Measurements from ENCODE around the gene CPLX1.

Gene CPLX1

DNA sequence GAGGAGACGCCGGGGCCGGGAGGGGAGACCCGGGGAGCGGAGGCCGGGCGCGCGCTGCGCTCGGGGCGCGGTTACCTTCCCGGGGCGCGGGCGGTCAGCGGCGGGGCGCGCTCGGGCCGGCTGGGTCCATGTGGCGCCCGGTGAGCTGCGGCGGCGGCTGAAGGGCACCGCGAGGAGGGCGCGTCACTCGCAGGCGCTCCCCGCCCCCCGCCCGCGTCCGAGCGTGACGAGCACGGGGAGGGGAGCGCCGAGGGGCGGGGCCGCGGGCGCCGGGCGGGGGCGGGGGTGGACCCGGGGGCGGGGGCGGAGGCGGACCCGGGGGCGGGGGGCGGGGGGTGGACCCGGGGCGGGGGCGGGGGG is at the start of gene CPLX1:
CPLX1 (minus strand) TSS at position 159 of the 360 bp plus-strand sequence. CDS start 1,607 bp downstream, outside the sequence.
- TF ChIP-seq TEAD4 (IDR thresholded peaks at IDR 0.05) (no peak), RAD21 (IDR thresholded peaks at IDR 0.05; ENCODE audit: low read depth) (no peak), NFIC (IDR thresholded peaks at IDR 0.05) (no peak), FOXM1 (IDR thresholded peaks at IDR 0.05; ENCODE audit: borderline replicate concordance, low read depth) (no peak), MAX (IDR thresholded peaks at IDR 0.05) (no peak), YY1 (IDR thresholded peaks at IDR 0.05; ENCODE audit: low read depth) (no peak), CEBPB (IDR thresholded peaks at IDR 0.05) (no peak), ZBTB7A (IDR thresholded peaks at IDR 0.05; ENCODE audit: low read depth) (0 out of 2 replicates have a peak, but pooled peaks have one; percentile 27)
- TF ChIP-seq, protein P1, sequence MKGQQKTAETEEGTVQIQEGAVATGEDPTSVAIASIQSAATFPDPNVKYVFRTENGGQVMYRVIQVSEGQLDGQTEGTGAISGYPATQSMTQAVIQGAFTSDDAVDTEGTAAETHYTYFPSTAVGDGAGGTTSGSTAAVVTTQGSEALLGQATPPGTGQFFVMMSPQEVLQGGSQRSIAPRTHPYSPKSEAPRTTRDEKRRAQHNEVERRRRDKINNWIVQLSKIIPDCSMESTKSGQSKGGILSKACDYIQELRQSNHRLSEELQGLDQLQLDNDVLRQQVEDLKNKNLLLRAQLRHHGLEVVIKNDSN (IDR thresholded peaks at IDR 0.05), result no peak

GRCh38 chr4:874971-875817 is 49.3 kb upstream of the CPLX1 start:
- TF ChIP-seq EP300 (IDR thresholded peaks at IDR 0.05; ENCODE audit: borderline replicate concordance) (no peak), YY1 (IDR thresholded peaks at IDR 0.05; ENCODE audit: low read depth) (no peak), EGR1 (IDR thresholded peaks at IDR 0.05) (no peak), TAF1 (IDR thresholded peaks at IDR 0.05; ENCODE audit: low read depth) (no peak), REST (IDR thresholded peaks at IDR 0.05; ENCODE audit: low read depth) (no peak), TCF12 (IDR thresholded peaks at IDR 0.05; ENCODE audit: low read depth) (no peak), FOXM1 (IDR thresholded peaks at IDR 0.05; ENCODE audit: borderline replicate concordance, low read depth) (no peak), NFIC (IDR thresholded peaks at IDR 0.05) (no peak), MAX (IDR thresholded peaks at IDR 0.05) (no peak), CEBPB (IDR thresholded peaks at IDR 0.05) (no peak), TEAD4 (IDR thresholded peaks at IDR 0.05) (no peak), CREB1 (IDR thresholded peaks at IDR 0.05; ENCODE audit: low read depth) (no peak)
- TF ChIP-seq, protein P1 (IDR thresholded peaks at IDR 0.05), result no peak

- no peak for TF ChIP-seq ZBTB7A (IDR thresholded peaks at IDR 0.05; ENCODE audit: low read depth)
- no peak for TF ChIP-seq REST (IDR thresholded peaks at IDR 0.05; ENCODE audit: low read depth)
- TF ChIP-seq TEAD4 (IDR thresholded peaks at IDR 0.05), result no peak
- TF ChIP-seq TCF12 (IDR thresholded peaks at IDR 0.05; ENCODE audit: low read depth), result no peak
- TF ChIP-seq MAX (IDR thresholded peaks at IDR 0.05), result no peak
- TF ChIP-seq TAF1 (IDR thresholded peaks at IDR 0.05; ENCODE audit: low read depth), result no peak
- no peak for TF ChIP-seq CEBPB (IDR thresholded peaks at IDR 0.05)
- TF ChIP-seq FOXM1 (IDR thresholded peaks at IDR 0.05; ENCODE audit: borderline replicate concordance, low read depth), result no peak
- no peak for TF ChIP-seq EGR1 (IDR thresholded peaks at IDR 0.05)
Measured at GRCh38 chr4:874056-874455, 48.1 kb upstream of the CPLX1 start.

DNA sequence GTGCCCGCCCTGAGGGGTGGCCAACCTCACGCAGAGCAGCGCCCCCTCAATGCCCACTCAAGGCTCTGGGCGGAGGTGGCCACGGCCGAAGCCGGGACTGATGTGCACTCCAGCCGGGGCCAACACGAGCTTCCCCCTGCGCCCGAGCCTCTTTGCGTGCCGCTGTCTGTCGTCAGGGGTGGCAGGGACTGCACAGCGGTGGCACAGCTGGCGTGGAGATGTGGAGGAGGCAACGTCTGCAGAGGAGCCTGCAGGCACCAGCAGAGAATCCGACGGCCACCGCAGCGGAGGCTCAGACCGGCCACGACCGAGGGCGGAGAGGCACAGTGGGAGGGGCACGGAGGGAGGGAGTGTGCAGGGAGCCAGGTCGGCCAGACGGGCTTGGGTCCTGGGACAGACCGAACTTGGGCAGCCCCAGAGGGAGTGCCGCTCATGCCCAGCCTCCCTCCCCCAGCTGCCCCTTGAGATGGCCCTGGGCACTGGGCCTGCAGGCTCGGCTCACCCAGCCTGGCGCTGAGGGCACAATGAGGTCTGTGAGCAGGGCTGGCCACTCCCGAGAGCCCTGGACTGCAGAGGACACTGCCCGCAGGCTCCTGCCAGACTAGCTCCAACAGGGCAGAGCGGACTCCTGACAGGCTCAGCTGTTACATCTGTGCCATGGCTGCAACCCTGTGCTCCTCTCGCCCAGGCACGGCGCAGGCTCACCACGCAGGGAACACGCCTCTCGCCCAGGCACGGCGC is 46.5 kb upstream of the CPLX1 start:
- TF ChIP-seq EP300 (IDR thresholded peaks at IDR 0.05; ENCODE audit: borderline replicate concordance), result no peak
- no peak for TF ChIP-seq NFIC (IDR thresholded peaks at IDR 0.05)
- no peak for TF ChIP-seq TCF12 (IDR thresholded peaks at IDR 0.05; ENCODE audit: low read depth)
- no peak for TF ChIP-seq REST (IDR thresholded peaks at IDR 0.05; ENCODE audit: low read depth)
- TF ChIP-seq ZBTB7A (IDR thresholded peaks at IDR 0.05; ENCODE audit: low read depth), result no peak
- TF ChIP-seq CEBPB (IDR thresholded peaks at IDR 0.05), result no peak
- TF ChIP-seq YY1 (IDR thresholded peaks at IDR 0.05; ENCODE audit: low read depth), result no peak
- TF ChIP-seq MAX (IDR thresholded peaks at IDR 0.05), result no peak

Data from Ishikawa (cell line).